Measurements from ENCODE around the gene ELN. TPM values are rescaled to one million over a fixed set of nuclear protein-coding genes. Genes with fewer than 3 reads are reported as not detected.

The ELN gene
- polyA plus RNA-seq, 1 donor (not counting 4 experiments of a cell fraction or from before 2014, with no cell fraction given), result not detected

DNA sequence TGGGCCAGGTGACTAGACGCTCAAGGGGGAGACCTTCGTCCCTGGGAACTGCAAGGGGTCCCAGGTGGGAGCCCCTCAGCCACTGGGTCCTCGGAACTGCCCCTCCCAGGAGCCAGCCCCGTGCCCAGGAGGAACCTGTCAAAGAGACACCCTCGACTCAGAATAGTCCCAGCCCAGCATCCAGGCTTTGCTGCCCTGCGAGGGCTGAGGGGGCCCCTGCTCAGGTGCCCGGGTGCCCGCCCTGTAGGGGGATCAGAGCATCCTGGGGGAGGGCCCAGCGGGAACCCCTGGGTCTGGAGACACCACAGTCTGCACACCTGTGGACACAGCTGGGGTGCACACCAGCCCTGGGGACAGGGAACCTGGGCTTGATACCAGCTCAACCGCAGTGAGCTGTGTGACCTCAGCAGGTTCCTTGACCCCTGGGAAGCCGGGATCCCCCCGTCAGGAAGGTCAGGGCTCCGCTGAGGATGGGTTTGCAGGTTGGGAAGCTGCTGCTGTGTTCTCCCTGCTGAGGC, 407 bp downstream of the ELN start:
- Histone ChIP-seq H3K36me3 (ENCODE audit: control insufficient read depth in 2 of 2, extremely low read depth in 1 of 2, insufficient read depth in 2 of 2, low read length in 2 of 2) (no peaks in the 10 kb centered on the region), H3K27me3 (ENCODE audit: control insufficient read depth, extremely low read depth, insufficient read depth, low read length) (peaks cover 69% of the 10 kb centered on the region), H3K9me1 (ENCODE audit: control insufficient read depth, extremely low read depth, insufficient read depth, low read length) (no peaks in the 10 kb centered on the region), H3K4me1 (ENCODE audit: control insufficient read depth, extremely low read depth, insufficient read depth, low read length) (peaks cover 10% of the 10 kb centered on the region), H3K9me3 (ENCODE audit: control insufficient read depth, low read depth, low read length) (no peaks in the 10 kb centered on the region), H4K20me1 (ENCODE audit: control insufficient read depth, extremely low read depth, insufficient read depth, low read length) (no peaks in the 10 kb centered on the region), H3K4me3 (ENCODE audit: control insufficient read depth in 2 of 3, extremely low read depth in 1 of 3, insufficient read depth in 2 of 3, low read depth in 1 of 3, low read length in 3 of 3) (no peak overlapping the region), H3K4me2 (ENCODE audit: control insufficient read depth, extremely low read depth, insufficient read depth, low read depth, low read length) (no peak overlapping the region), H3K27ac (ENCODE audit: control insufficient read depth, insufficient read depth, low read length) (no peak overlapping the region), H3K9ac (ENCODE audit: control insufficient read depth, extremely low read depth, insufficient read depth, low read length) (no peak overlapping the region), H2AFZ (ENCODE audit: control insufficient read depth, low read length) (no peak overlapping the region), H3K79me2 (ENCODE audit: control insufficient read depth, insufficient read depth, low read length) (no peaks in the 10 kb centered on the region)
- no peak for TF ChIP-seq EZH2 (IDR thresholded peaks at IDR 0.05; ENCODE audit: low read length)
- TF ChIP-seq, protein P1, sequence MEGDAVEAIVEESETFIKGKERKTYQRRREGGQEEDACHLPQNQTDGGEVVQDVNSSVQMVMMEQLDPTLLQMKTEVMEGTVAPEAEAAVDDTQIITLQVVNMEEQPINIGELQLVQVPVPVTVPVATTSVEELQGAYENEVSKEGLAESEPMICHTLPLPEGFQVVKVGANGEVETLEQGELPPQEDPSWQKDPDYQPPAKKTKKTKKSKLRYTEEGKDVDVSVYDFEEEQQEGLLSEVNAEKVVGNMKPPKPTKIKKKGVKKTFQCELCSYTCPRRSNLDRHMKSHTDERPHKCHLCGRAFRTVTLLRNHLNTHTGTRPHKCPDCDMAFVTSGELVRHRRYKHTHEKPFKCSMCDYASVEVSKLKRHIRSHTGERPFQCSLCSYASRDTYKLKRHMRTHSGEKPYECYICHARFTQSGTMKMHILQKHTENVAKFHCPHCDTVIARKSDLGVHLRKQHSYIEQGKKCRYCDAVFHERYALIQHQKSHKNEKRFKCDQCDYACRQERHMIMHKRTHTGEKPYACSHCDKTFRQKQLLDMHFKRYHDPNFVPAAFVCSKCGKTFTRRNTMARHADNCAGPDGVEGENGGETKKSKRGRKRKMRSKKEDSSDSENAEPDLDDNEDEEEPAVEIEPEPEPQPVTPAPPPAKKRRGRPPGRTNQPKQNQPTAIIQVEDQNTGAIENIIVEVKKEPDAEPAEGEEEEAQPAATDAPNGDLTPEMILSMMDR (optimal IDR thresholded peaks at IDR 0.05 in 1 of 3, IDR thresholded peaks at IDR 0.05 in 1 of 3, conservative IDR thresholded peaks at IDR 0.05 in 1 of 3; ENCODE audit: extremely low read depth in 1 of 3, insufficient read depth in 2 of 3, low read length in 3 of 3), result no peak
- dilution Hi-C loops (cut with MboI; ENCODE audit: extremely low pct_ligation_motif_present, low sequenced_read_pairs), result no loop called here
- DNase-seq (ENCODE audit: low read depth, low spot score), result no peak
- no peak for FAIRE-seq

DNA sequence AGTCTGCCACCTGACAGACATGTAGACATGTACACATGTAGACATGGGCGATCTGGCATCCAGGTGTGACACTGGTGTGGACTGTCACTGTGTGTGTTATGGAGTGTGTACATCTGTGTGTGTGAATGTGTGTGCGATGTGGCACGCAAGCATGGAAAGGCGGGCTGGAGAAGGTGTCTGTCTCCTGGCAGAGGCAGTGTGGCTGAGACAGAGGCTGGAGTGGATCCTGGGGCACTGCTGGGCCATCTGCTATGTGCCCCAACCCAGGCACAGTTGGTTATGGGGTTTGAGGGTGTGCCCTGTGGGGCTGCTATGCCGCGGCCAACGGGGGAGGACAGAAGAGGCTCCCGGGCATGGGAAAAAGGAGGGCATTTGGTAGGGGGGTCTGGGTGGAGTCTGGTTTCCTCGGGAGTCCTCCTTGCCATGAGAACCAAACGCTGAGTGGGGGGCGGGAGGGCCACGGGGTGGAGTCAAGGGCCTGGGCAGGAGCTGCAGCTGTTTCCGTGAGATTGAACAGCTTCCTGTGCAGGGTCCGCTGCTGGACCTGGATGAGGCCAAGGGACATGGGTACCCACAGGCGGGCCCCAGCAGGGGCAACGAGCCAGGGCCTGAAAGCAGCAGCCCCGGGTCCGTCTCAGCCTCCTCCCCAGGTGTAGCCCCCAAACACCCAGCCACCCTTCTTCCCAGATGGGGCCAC, 1.3 kb downstream of the ELN start:
- Histone ChIP-seq H3K9me1 (ENCODE audit: control insufficient read depth, extremely low read depth, insufficient read depth, low read length) (no peaks in the 10 kb centered on the region), H3K9me3 (ENCODE audit: control insufficient read depth, low read depth, low read length) (no peaks in the 10 kb centered on the region), H3K36me3 (ENCODE audit: control insufficient read depth in 2 of 2, extremely low read depth in 1 of 2, insufficient read depth in 2 of 2, low read length in 2 of 2) (no peaks in the 10 kb centered on the region), H4K20me1 (ENCODE audit: control insufficient read depth, extremely low read depth, insufficient read depth, low read length) (no peaks in the 10 kb centered on the region), H3K9ac (ENCODE audit: control insufficient read depth, extremely low read depth, insufficient read depth, low read length) (no peak overlapping the region), H3K79me2 (ENCODE audit: control insufficient read depth, insufficient read depth, low read length) (no peaks in the 10 kb centered on the region), H3K4me3 (ENCODE audit: control insufficient read depth in 2 of 3, extremely low read depth in 1 of 3, insufficient read depth in 2 of 3, low read depth in 1 of 3, low read length in 3 of 3) (no peak overlapping the region), H2AFZ (ENCODE audit: control insufficient read depth, low read length) (no peak overlapping the region), H3K27ac (ENCODE audit: control insufficient read depth, insufficient read depth, low read length) (no peak overlapping the region), H3K27me3 (ENCODE audit: control insufficient read depth, extremely low read depth, insufficient read depth, low read length) (peaks cover 63% of the 10 kb centered on the region), H3K4me2 (ENCODE audit: control insufficient read depth, extremely low read depth, insufficient read depth, low read depth, low read length) (no peak overlapping the region), H3K4me1 (ENCODE audit: control insufficient read depth, extremely low read depth, insufficient read depth, low read length) (peaks cover 10% of the 10 kb centered on the region)
- dilution Hi-C loops (cut with MboI; ENCODE audit: extremely low pct_ligation_motif_present, low sequenced_read_pairs), result no loop called here
- TF ChIP-seq, protein P1 (optimal IDR thresholded peaks at IDR 0.05 in 1 of 3, IDR thresholded peaks at IDR 0.05 in 1 of 3, conservative IDR thresholded peaks at IDR 0.05 in 1 of 3; ENCODE audit: extremely low read depth in 1 of 3, insufficient read depth in 2 of 3, low read length in 3 of 3), result no peak
- TF ChIP-seq EZH2 (IDR thresholded peaks at IDR 0.05; ENCODE audit: low read length), result peak; percentile 49
- no peak for DNase-seq (ENCODE audit: low read depth, low spot score)
- FAIRE-seq, result no peak
